Measurements from ENCODE around the gene SDR42E2.

Gene SDR42E2

GRCh38 chr16:22203091-22203490 is 40.8 kb downstream of the SDR42E2 start:
- Mint-ChIP-seq H3K27ac (no peak overlapping the region), H3K36me3 (ENCODE audit: insufficient read depth) (peaks cover 7% of the 10 kb centered on the region), H3K4me1 (ENCODE audit: low read depth in 2 of 2) (peaks cover 11 to 16% of the 10 kb centered on the region in 2 donors), H3K27me3 (no peaks in the 10 kb centered on the region), H3K4me3 (no peak overlapping the region), H3K9me3 (no peaks in the 10 kb centered on the region)
- DNase-seq, result no peak
- no peak for ATAC-seq (replicated peaks)

GRCh38 chr16:22204091-22204655 is 41.9 kb downstream of the SDR42E2 start:
- Mint-ChIP-seq H3K27me3 (no peaks in the 10 kb centered on the region), H3K9me3 (no peaks in the 10 kb centered on the region), H3K36me3 (ENCODE audit: insufficient read depth) (peaks cover 7% of the 10 kb centered on the region), H3K4me3 (peak overlapping the region in 1 of 2 donors; percentile 14), H3K27ac (no peak overlapping the region), H3K4me1 (ENCODE audit: low read depth in 2 of 2) (peaks cover 16% of the 10 kb centered on the region in 2 donors)
- DNase-seq, result no peak
- ATAC-seq (replicated peaks), result no peak

GRCh38 chr16:22205577-22206012 is 43.3 kb downstream of the SDR42E2 start:
- ATAC-seq (replicated peaks) (no peak), DNase-seq (no peak)
- Mint-ChIP-seq H3K27ac (peak overlapping the region; percentile 31 to 88), H3K4me1 (ENCODE audit: low read depth in 2 of 2) (peaks cover 16 to 19% of the 10 kb centered on the region in 2 donors), H3K9me3 (no peaks in the 10 kb centered on the region), H3K36me3 (ENCODE audit: insufficient read depth) (peaks cover 9% of the 10 kb centered on the region), H3K27me3 (no peaks in the 10 kb centered on the region), H3K4me3 (peak overlapping the region; percentile 92 to 96)

- H3K4me3 Mint-ChIP-seq, result peak within 1 kb of the TSS; percentile 92 to 96
- H3K9me3 Mint-ChIP-seq, result no peaks in the 10 kb centered on the region
- peak; percentile 87 for ATAC-seq (replicated peaks)
- DNase-seq, result peak; percentile 56 to 69 (median 59)
- H3K27me3 Mint-ChIP-seq, result no peaks in the 10 kb centered on the region
- H3K4me1 Mint-ChIP-seq (ENCODE audit: low read depth in 2 of 2), result peaks cover 16 to 21% of the 10 kb centered on the region in 2 donors
- H3K36me3 Mint-ChIP-seq (ENCODE audit: insufficient read depth), result peaks cover 9% of the 10 kb centered on the region
- peak within 1 kb of the TSS; percentile 77 to 88 for H3K27ac Mint-ChIP-seq
Observed at GRCh38 chr16:22206013-22206841, 43.9 kb downstream of the SDR42E2 start, which contains the start of gene EEF2K. EEF2K (plus strand) TSS chr16:22206278; CDS start chr16:22225730, 19,452 bp downstream.

- H3K4me3 Mint-ChIP-seq, result peak overlapping the region; percentile 92 to 96
Observed at GRCh38 chr16:22206842-22207714, 44.8 kb downstream of the SDR42E2 start.

GRCh38 chr16:22207715-22208360 is 45.5 kb downstream of the SDR42E2 start:
- H3K4me1 Mint-ChIP-seq (ENCODE audit: low read depth in 2 of 2), result peaks cover 19 to 23% of the 10 kb centered on the region in 2 donors

More at GRCh38 chr16:22206842-22207714, 44.8 kb downstream of the SDR42E2 start:
- DNase-seq (peak; percentile 40 to 55 (median 49)), ATAC-seq (replicated peaks) (peak; percentile 59)
- Mint-ChIP-seq H3K27me3 (no peaks in the 10 kb centered on the region), H3K9me3 (no peaks in the 10 kb centered on the region), H3K4me1 (ENCODE audit: low read depth in 2 of 2) (peaks cover 16 to 23% of the 10 kb centered on the region in 2 donors), H3K36me3 (ENCODE audit: insufficient read depth) (peaks cover 9% of the 10 kb centered on the region), H3K27ac (peak overlapping the region; percentile 77 to 88)

GRCh38 chr16:22210285-22210684 is 48.0 kb downstream of the SDR42E2 start:
- DNase-seq, result no peak
- H3K4me3 Mint-ChIP-seq, result no peak overlapping the region
- peaks cover 25 to 26% of the 10 kb centered on the region in 2 donors for H3K4me1 Mint-ChIP-seq (ENCODE audit: low read depth in 2 of 2)
- no peaks in the 10 kb centered on the region for H3K9me3 Mint-ChIP-seq
- no peak overlapping the region for H3K27ac Mint-ChIP-seq
- no peak for ATAC-seq (replicated peaks)
- H3K27me3 Mint-ChIP-seq, result no peaks in the 10 kb centered on the region
- peaks cover 12% of the 10 kb centered on the region for H3K36me3 Mint-ChIP-seq (ENCODE audit: insufficient read depth)

More at GRCh38 chr16:22207715-22208360, 45.5 kb downstream of the SDR42E2 start:
- Mint-ChIP-seq H3K36me3 (ENCODE audit: insufficient read depth) (peaks cover 13% of the 10 kb centered on the region), H3K9me3 (no peaks in the 10 kb centered on the region), H3K27me3 (no peaks in the 10 kb centered on the region), H3K27ac (peak overlapping the region; percentile 77 to 88), H3K4me3 (peak overlapping the region; percentile 92 to 96)
- DNase-seq (no peak), ATAC-seq (replicated peaks) (no peak)

GRCh38 chr16:22210854-22211253 is 48.5 kb downstream of the SDR42E2 start:
- DNase-seq, result no peak
- Mint-ChIP-seq H3K36me3 (ENCODE audit: insufficient read depth) (peaks cover 7% of the 10 kb centered on the region), H3K27ac (peak overlapping the region in 1 of 2 donors; percentile 29), H3K27me3 (no peaks in the 10 kb centered on the region), H3K9me3 (no peaks in the 10 kb centered on the region), H3K4me1 (ENCODE audit: low read depth in 2 of 2) (peaks cover 22 to 26% of the 10 kb centered on the region in 2 donors), H3K4me3 (no peak overlapping the region)
- ATAC-seq (replicated peaks), result no peak

- Mint-ChIP-seq H3K27ac (no peak overlapping the region), H3K27me3 (no peaks in the 10 kb centered on the region), H3K9me3 (no peaks in the 10 kb centered on the region), H3K4me1 (ENCODE audit: low read depth in 2 of 2) (peaks cover 9 to 14% of the 10 kb centered on the region in 2 donors), H3K36me3 (ENCODE audit: insufficient read depth) (peaks cover 6% of the 10 kb centered on the region), H3K4me3 (no peak overlapping the region)
- no peak for DNase-seq
- ATAC-seq (replicated peaks), result no peak
Observed at GRCh38 chr16:22213236-22213635, 50.9 kb downstream of the SDR42E2 start.

GRCh38 chr16:22213801-22214200 is 51.5 kb downstream of the SDR42E2 start:
- no peak for ATAC-seq (replicated peaks)
- peaks cover 9 to 11% of the 10 kb centered on the region in 2 donors for H3K4me1 Mint-ChIP-seq (ENCODE audit: low read depth in 2 of 2)
- no peaks in the 10 kb centered on the region for H3K27me3 Mint-ChIP-seq
- no peak for DNase-seq
- peaks cover 6% of the 10 kb centered on the region for H3K36me3 Mint-ChIP-seq (ENCODE audit: insufficient read depth)
- no peaks in the 10 kb centered on the region for H3K9me3 Mint-ChIP-seq
- H3K4me3 Mint-ChIP-seq, result no peak overlapping the region
- H3K27ac Mint-ChIP-seq, result no peak overlapping the region

GRCh38 chr16:22214402-22214801 is 52.1 kb downstream of the SDR42E2 start:
- ATAC-seq (replicated peaks) (no peak), DNase-seq (no peak)
- Mint-ChIP-seq H3K4me1 (ENCODE audit: low read depth in 2 of 2) (peaks cover 9 to 11% of the 10 kb centered on the region in 2 donors), H3K27ac (no peak overlapping the region), H3K27me3 (no peaks in the 10 kb centered on the region), H3K9me3 (no peaks in the 10 kb centered on the region), H3K36me3 (ENCODE audit: insufficient read depth) (peaks cover 6% of the 10 kb centered on the region), H3K4me3 (no peak overlapping the region)

GRCh38 chr16:22214889-22215288 is 52.6 kb downstream of the SDR42E2 start:
- no peaks in the 10 kb centered on the region for H3K9me3 Mint-ChIP-seq
- DNase-seq (no peak), ATAC-seq (replicated peaks) (no peak)
- peaks cover 6% of the 10 kb centered on the region for H3K36me3 Mint-ChIP-seq (ENCODE audit: insufficient read depth)
- no peaks in the 10 kb centered on the region for H3K27me3 Mint-ChIP-seq
- H3K4me1 Mint-ChIP-seq (ENCODE audit: low read depth in 2 of 2), result peaks cover 9 to 11% of the 10 kb centered on the region in 2 donors
- H3K27ac Mint-ChIP-seq, result no peak overlapping the region
- H3K4me3 Mint-ChIP-seq, result no peak overlapping the region

Data from effector memory CD8-positive, alpha-beta T cell (primary cell).